Bronchial epithelial cell (primary cell): ENCODE measurements around the gene SMO. TPM values are rescaled to one million over a fixed set of nuclear protein-coding genes. Genes with fewer than 3 reads are reported as not detected.

Source experiments
- DNase-seq: peaks from one replicate; pipeline ENCODE4 v3.0.0-alpha.2; 2010; ENCODE audit warnings: low read depth
- FAIRE-seq: peaks from 2 replicates; lab custom pipeline; 2011; peaks lifted over from hg19 to GRCh38; lab: Jason Lieb, UNC
- H3K27me3 ChIP-seq: 2 replicates; pipeline ENCODE4 v1.5.1; 2011; ENCODE audit warnings: low read length; ENCODE audit not compliant: control insufficient read depth, insufficient read depth
- H3K36me3 ChIP-seq: 2 replicates; pipeline ENCODE4 v1.5.1; 2011; ENCODE audit warnings: low read length; ENCODE audit not compliant: control insufficient read depth, insufficient read depth
- H3K4me3 ChIP-seq: 2 replicates; pipeline ENCODE4 v1.5.1; 2011; ENCODE audit warnings: mild to moderate bottlenecking, low read depth, low read length, control low read depth
- total RNA-seq: library from RNA; depleted of rRNA; stranded (reverse); fragments of >200 nt; gene quantifications from 2 replicates; pipeline ENCODE4 v1.2.1, GENCODE V29; 2014
- TF ChIP-seq, protein P1 (sequence below): IDR thresholded peaks from 2 replicates; pipeline ENCODE4 v1.5.1; 2011; ENCODE audit warnings: mild to moderate bottlenecking, moderate library complexity, low read length, control low read depth, inconsistent platforms; ENCODE audit not compliant: insufficient read depth, severe bottlenecking

Gene SMO
- total RNA-seq, 1 donor from 2014 or later, result 2.4 TPM

DNA sequence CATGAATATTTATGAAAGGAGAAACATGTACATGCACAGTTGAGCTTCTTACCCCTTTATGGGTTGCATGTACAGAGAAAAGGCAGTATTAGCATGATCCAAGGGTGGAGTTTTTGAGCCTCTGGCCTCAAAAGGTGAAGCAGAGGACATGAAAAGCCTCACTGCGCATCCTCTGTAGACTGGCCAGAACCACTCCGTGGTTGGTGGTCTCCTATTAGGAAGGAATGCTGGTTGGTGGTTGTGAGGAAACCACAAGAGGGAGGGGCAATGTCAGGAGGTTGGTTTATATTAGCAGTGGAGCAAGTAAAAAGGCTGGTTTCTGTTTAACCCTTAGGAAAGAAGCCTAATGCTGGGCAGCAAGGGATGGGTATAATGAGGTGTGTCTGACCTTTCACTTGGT, 73.9 kb downstream of the SMO start:
- TF ChIP-seq, protein P1, sequence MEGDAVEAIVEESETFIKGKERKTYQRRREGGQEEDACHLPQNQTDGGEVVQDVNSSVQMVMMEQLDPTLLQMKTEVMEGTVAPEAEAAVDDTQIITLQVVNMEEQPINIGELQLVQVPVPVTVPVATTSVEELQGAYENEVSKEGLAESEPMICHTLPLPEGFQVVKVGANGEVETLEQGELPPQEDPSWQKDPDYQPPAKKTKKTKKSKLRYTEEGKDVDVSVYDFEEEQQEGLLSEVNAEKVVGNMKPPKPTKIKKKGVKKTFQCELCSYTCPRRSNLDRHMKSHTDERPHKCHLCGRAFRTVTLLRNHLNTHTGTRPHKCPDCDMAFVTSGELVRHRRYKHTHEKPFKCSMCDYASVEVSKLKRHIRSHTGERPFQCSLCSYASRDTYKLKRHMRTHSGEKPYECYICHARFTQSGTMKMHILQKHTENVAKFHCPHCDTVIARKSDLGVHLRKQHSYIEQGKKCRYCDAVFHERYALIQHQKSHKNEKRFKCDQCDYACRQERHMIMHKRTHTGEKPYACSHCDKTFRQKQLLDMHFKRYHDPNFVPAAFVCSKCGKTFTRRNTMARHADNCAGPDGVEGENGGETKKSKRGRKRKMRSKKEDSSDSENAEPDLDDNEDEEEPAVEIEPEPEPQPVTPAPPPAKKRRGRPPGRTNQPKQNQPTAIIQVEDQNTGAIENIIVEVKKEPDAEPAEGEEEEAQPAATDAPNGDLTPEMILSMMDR, result no peak
- DNase-seq (no peak), FAIRE-seq (no peak)
- Histone ChIP-seq H3K27me3 (no peaks in the 10 kb centered on the region), H3K36me3 (no peaks in the 10 kb centered on the region), H3K4me3 (no peak overlapping the region)

Other genes with a start within 250 kb of the SMO start
- gene TNPO3, start 133.5 kb upstream of the SMO start, total RNA-seq, result 62.9 and 75.1 TPM in 2 replicates
- gene TSPAN33, start 43.9 kb upstream of the SMO start, total RNA-seq, result 1.3 and 1.7 TPM in 2 replicates
- 5.0 and 7.2 TPM in 2 replicates for gene AHCYL2, start 36.4 kb downstream of the SMO start, total RNA-seq
- gene STRIP2, start 245.8 kb downstream of the SMO start, total RNA-seq, result 5.2 and 6.8 TPM in 2 replicates